Raji (cell line): ENCODE measurements around the gene MGARP.

Experiments used
- POLR2A ChIP-seq: IDR thresholded peaks from 2 replicates; pipeline ENCODE4 v1.6.1; 2011; ENCODE audit warnings: low read depth, low read length, control low read depth; ENCODE audit not compliant: insufficient read depth

Gene MGARP

DNA sequence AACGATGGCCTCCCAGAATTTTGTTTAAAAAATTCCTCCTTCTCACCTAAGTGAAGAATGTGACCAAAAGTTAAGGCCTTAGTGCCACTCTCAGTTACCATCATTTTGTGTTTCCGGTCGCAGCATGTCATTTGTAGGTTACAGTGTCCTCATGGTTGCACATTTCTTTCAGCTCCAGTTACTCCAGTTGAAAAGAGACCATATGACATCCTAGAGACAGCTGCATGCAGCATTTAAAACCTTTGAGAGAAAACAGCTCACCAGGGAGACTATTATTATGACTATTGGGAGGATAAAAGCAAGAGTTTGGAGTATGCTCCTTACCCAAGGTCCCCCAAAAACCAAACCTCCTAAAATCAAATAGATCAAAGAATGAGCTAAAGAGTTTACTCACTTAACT lies 45.8 kb downstream of the MGARP start:
- no peak for TF ChIP-seq POLR2A

DNA sequence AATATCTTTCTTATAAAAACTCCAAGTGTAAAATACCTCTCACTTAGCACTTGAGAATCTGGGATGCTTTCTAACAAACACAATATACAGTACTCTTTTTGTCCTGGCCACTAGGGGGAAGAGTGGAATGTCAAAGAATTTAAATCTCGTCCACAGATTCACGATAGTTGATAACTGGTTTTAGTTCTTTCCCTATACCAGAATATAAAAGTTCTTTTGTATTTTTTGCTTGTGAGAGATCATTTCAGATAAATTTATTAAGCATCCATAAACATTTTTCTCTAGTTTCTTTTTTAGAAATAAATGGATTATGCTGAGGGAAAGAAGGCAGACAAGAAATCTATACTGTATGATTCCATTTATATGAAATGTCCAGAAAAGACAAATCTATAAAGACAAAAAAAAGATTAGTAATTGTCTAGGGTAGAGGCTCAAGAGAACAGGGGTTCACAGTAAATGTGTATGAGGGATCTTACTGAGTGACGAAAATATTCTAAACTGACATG lies 50.4 kb downstream of the MGARP start:
- no peak for TF ChIP-seq POLR2A

DNA sequence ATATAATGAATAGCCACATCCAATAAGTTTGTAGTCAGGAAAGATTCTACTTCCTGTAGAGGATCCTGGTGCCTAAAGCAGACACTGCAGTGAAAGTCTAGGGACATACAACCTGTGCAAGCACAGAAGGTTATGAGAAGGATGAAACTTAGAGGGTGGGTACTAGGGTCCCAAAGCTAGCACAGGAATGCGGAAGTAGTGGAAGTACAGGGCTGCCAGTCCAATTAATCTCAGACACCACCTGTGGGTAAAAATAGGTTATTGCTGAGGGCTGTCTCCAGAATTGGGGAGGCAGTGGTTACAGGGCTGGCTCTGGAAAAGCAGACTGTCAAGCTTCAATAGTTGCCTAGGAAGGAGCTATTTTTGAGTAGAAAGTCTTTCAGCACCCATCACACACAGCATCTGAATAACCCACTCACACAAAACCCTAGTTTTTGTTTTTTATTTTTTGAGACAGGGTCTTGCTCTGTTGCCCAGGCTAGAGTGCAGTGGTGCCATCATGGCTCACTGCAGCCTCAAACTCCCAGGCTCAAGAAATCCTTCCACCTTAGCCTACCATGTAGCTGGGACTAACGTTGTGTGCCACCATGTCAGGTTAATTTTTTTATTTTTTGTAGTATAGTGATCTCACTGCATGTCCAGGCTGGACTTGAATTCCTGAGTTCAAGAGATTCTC lies 52.2 kb downstream of the MGARP start:
- no peak for TF ChIP-seq POLR2A

DNA sequence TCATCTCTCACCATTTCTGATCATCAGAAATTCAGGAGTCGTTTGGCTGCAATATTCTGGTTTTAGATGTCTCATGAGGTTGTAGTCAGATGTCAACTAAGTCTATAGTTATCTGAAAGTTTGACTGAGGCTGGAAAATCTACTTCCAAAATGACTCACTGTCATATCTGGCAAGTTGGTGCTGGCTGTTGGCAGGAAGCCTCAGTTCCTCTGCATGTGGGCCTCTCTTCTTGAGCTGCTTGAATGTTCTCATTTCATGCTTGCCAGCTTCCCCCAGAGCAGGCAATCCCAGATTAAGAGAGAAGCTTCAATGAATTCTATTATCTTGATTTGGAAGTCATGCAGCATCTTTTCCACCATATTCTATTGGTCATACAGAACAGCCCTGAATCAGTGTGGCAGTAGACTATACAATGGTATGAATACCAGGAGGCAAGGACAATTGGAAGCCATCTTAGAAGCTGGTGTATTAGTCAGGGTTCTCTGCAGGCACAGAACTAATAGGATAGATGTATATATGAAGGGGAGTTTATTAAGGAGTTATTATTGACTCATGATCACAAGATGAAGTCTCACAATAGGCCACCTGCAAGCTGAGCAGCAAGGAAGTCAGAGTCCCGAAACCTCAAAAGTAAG lies 56.2 kb downstream of the MGARP start:
- no peak for TF ChIP-seq POLR2A

DNA sequence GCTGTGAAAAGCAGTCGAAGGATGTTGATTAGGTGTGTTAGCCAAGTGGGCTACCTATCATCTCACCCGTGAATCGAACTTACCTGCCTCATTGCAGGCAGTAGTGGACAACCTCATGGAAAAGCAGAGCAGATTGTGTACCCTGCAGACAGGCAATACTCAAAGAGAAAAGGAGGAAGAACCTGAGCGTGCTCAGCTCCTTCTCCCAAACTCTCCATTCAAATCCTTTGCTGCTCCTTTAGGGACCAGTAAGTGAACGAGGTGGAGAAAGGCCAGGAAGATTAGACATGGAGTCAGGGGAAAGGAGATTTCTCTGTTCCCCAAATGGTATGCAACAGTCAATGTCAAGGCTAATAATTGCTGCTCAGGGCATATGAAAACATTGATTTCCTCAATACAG lies 57.8 kb downstream of the MGARP start:
- no peak for TF ChIP-seq POLR2A

DNA sequence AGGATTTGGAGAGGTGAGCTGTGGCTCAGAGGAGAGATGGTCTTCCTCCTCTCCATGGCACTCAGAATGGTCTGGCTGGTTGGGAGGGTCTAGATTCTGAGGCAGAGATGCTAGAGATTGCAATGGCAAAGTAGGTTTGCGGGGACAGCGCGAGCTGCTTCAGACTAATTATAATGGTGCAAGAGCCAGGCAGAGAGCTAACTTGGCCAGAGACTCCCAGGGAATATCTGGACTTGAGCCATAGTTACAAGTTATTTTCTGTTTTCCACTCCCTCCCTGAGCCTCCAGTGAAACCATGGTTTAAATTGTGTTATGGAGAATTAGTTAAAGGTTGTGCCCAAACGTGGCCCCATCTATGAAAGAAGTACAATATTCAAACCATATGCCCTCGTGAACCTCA lies 58.3 kb downstream of the MGARP start:
- no peak for TF ChIP-seq POLR2A

DNA sequence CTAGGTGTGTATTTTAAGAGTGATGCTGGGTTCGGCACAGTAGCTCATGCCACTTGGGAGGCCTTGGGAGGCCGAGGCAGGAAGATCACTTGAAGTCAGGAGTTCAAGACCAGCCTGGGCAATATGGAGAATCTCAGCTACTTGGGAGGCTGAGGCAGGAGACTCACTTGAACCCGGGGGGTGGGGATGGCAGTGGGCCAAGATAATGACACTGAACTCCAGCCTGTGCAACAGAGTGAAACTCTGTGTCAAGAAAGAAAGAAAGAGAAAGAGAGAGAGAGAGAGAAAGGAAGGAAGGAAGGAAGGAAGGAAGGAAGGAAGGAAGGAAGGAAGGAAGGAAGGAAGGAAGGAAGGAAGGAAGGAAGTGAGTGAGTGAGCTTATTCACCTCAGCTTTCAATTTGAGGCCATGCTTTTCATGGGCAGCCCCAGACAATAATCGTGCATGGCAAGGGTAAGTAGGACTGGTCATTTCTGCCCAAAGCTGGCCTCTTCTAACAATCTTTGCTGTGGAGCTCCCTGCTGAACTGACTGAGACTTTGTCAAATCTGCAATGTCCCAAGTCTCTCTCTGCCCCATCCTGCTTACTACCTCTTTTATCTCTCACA lies 60.5 kb downstream of the MGARP start:
- TF ChIP-seq POLR2A = no peak
